Natural killer cell (primary cell): ENCODE data around the gene ADORA2B. TPM values are rescaled to one million over a fixed set of nuclear protein-coding genes. Genes with fewer than 3 reads are reported as not detected.

Experiments used
- ATAC-seq, 3 donors: fragments of 150-1000 bp in 2 of 3; fragments of 200-7000 bp in 1 of 3; cut with Tn5 transposase; 1 replicate in 1 of 3; 2 replicates in 2 of 3; pipeline ENCODE4 v1.10.0; 2021; ENCODE audit warnings: mild to moderate bottlenecking in 2 of 3, moderate library complexity in 2 of 3
- DNase-seq, 2 donors: peaks; one replicate each; pipeline versions ENCODE4 v3.0.0 to v3.0.0-alpha.2; 2013 to 2021; ENCODE audit warnings: mixed read lengths in 1 of 2
- H3K27ac ChIP-seq: one replicate; pipeline ENCODE4 v1.5.1; 2013; ENCODE audit warnings: mild to moderate bottlenecking, low read length
- H3K27me3 ChIP-seq: one replicate; pipeline ENCODE4 v1.6.1; 2013; ENCODE audit warnings: low read length; ENCODE audit not compliant: control insufficient read depth, insufficient read depth
- H3K36me3 ChIP-seq: one replicate; pipeline ENCODE4 v1.6.1; 2013; ENCODE audit warnings: low read length; ENCODE audit not compliant: control insufficient read depth, insufficient read depth
- H3K4me1 ChIP-seq: one replicate; pipeline ENCODE4 v1.6.1; 2013; ENCODE audit warnings: low read length; ENCODE audit not compliant: control insufficient read depth, insufficient read depth
- H3K4me3 ChIP-seq: one replicate; pipeline ENCODE4 v1.5.1; 2013; ENCODE audit warnings: low read length
- H3K9me3 ChIP-seq: one replicate; pipeline ENCODE4 v1.6.1; 2013; ENCODE audit warnings: low read length; ENCODE audit not compliant: control insufficient read depth, insufficient read depth
- H3K27ac Mint-ChIP-seq, 2 donors: one replicate each; pipeline ENCODE4 v1.8.0; 2022; ENCODE audit warnings: mild to moderate bottlenecking in 2 of 2, mixed read lengths in 2 of 2, moderate library complexity in 1 of 2
- H3K27me3 Mint-ChIP-seq, 2 donors: one replicate each; pipeline ENCODE4 v1.8.0; 2022; ENCODE audit warnings: low read depth in 2 of 2, mixed read lengths in 2 of 2
- H3K36me3 Mint-ChIP-seq: one replicate; pipeline ENCODE4 v1.8.0; 2022; ENCODE audit warnings: mixed read lengths
- H3K4me1 Mint-ChIP-seq, 2 donors: one replicate each; pipeline ENCODE4 v1.8.0; 2022; ENCODE audit warnings: mixed read lengths in 2 of 2
- H3K4me3 Mint-ChIP-seq: one replicate; pipeline ENCODE4 v1.8.0; 2022; ENCODE audit warnings: mild to moderate bottlenecking, moderate library complexity, mixed read lengths
- H3K9me3 Mint-ChIP-seq, 2 donors: one replicate each; pipeline ENCODE4 v1.8.0; 2022; ENCODE audit warnings: mixed read lengths in 2 of 2
- CTCF ChIP-seq: fragments of 200-600 bp; IDR thresholded peaks from one replicate; pipeline ENCODE4 v1.8.0; 2022; ENCODE audit warnings: antibody characterized with exemption
- WGBS: methylation state at CpG from one replicate; pipeline ENCODE4 v1.1.7; 2013; ENCODE audit warnings: missing lambda C conversion rate; ENCODE audit not compliant: insufficient coverage; 5-methylcytosine and 5-hydroxymethylcytosine counted together
- intact Hi-C: fragments of 100-400 bp; cut with micrococcal nuclease; formaldehyde crosslinking; loops from one replicate; pipeline ENCODE4 v1.14.2; 2022
- total RNA-seq, 4 donors: library from RNA; stranded (reverse); fragments of 120-200 nt in 1 of 4; gene quantifications; one replicate each; pipeline versions ENCODE4 v1.2.3 to v1.2.4, GENCODE V29; 2013 to 2022

ADORA2B gene
- total RNA-seq, 3 donors from 2014 or later (not counting 1 experiment from before 2014, with no cell fraction given): 0.14 to 0.88 (median 0.41) TPM

GRCh38 chr17:15971882-15972281 is 27.0 kb downstream of the ADORA2B start:
- no peak overlapping the region for H3K4me3 Mint-ChIP-seq
- H3K9me3 Mint-ChIP-seq: no peaks in the 10 kb centered on the region
- Histone ChIP-seq H3K27me3 (no peaks in the 10 kb centered on the region), H3K4me1 (peaks cover 6% of the 10 kb centered on the region), H3K4me3 (no peak overlapping the region), H3K36me3 (peaks cover 9% of the 10 kb centered on the region), H3K27ac (no peak overlapping the region), H3K9me3 (no peaks in the 10 kb centered on the region)
- no peak overlapping the region for H3K27ac Mint-ChIP-seq
- no peak for TF ChIP-seq CTCF
- 93% methylated on average over 5 of the region's 5 CpGs for WGBS
- DNase-seq: no peak
- H3K36me3 Mint-ChIP-seq: no peaks in the 10 kb centered on the region
- peaks cover 3 to 9% of the 10 kb centered on the region in 2 donors for H3K27me3 Mint-ChIP-seq
- no peak for ATAC-seq
- intact Hi-C loops: no loop called here
- peaks cover under 1 to 3% of the 10 kb centered on the region in 2 donors for H3K4me1 Mint-ChIP-seq

GRCh38 chr17:15972497-15972951 is 27.6 kb downstream of the ADORA2B start:
- no peaks in the 10 kb centered on the region for H3K4me1 ChIP-seq
- Mint-ChIP-seq H3K36me3 (no peaks in the 10 kb centered on the region), H3K4me1 (peaks cover 0 to 4% of the 10 kb centered on the region in 2 donors), H3K27me3 (peaks cover 3 to 9% of the 10 kb centered on the region in 2 donors), H3K9me3 (no peaks in the 10 kb centered on the region), H3K27ac (no peak overlapping the region), H3K4me3 (no peak overlapping the region)
- no peaks in the 10 kb centered on the region for H3K9me3 ChIP-seq
- no peak for TF ChIP-seq CTCF
- no peak overlapping the region for H3K4me3 ChIP-seq
- WGBS: 92% methylated on average over 4 of the region's 4 CpGs
- ATAC-seq: peak in 1 of 3 donors; percentile 63
- H3K27ac ChIP-seq: no peak overlapping the region
- intact Hi-C loops: no loop called here
- no peak for DNase-seq
- peaks cover 13% of the 10 kb centered on the region for H3K36me3 ChIP-seq
- no peaks in the 10 kb centered on the region for H3K27me3 ChIP-seq

GRCh38 chr17:15973016-15973415 is 28.1 kb downstream of the ADORA2B start:
- ATAC-seq (no peak), DNase-seq (no peak)
- Histone ChIP-seq H3K9me3 (no peaks in the 10 kb centered on the region), H3K4me1 (no peaks in the 10 kb centered on the region), H3K27ac (no peak overlapping the region), H3K27me3 (no peaks in the 10 kb centered on the region), H3K4me3 (no peak overlapping the region), H3K36me3 (peaks cover 17% of the 10 kb centered on the region)
- intact Hi-C loops: no loop called here
- TF ChIP-seq CTCF: no peak
- no peaks in the 10 kb centered on the region for H3K9me3 Mint-ChIP-seq
- H3K4me1 Mint-ChIP-seq: peaks cover 0 to 4% of the 10 kb centered on the region in 2 donors
- H3K27ac Mint-ChIP-seq: no peak overlapping the region
- H3K27me3 Mint-ChIP-seq: peaks cover 3 to 9% of the 10 kb centered on the region in 2 donors
- peaks cover 4% of the 10 kb centered on the region for H3K36me3 Mint-ChIP-seq
- no peak overlapping the region for H3K4me3 Mint-ChIP-seq

- H3K36me3 Mint-ChIP-seq: peaks cover 6% of the 10 kb centered on the region
- no peak overlapping the region for H3K27ac Mint-ChIP-seq
- H3K4me3 ChIP-seq: no peak overlapping the region
- no peak for ATAC-seq
- peaks cover 0 to 4% of the 10 kb centered on the region in 2 donors for H3K4me1 Mint-ChIP-seq
- 90% methylated on average over 6 of the region's 6 CpGs for WGBS
- intact Hi-C loops: no loop called here
- no peaks in the 10 kb centered on the region for H3K4me1 ChIP-seq
- TF ChIP-seq CTCF: no peak
- H3K9me3 ChIP-seq: no peaks in the 10 kb centered on the region
- no peak overlapping the region for H3K27ac ChIP-seq
- no peak overlapping the region for H3K4me3 Mint-ChIP-seq
- peaks cover 19% of the 10 kb centered on the region for H3K36me3 ChIP-seq
- H3K27me3 ChIP-seq: no peaks in the 10 kb centered on the region
- H3K9me3 Mint-ChIP-seq: no peaks in the 10 kb centered on the region
- no peak for DNase-seq
- peaks cover 0 to 9% of the 10 kb centered on the region in 2 donors for H3K27me3 Mint-ChIP-seq
Observed at GRCh38 chr17:15973834-15974233, 28.9 kb downstream of the ADORA2B start.
